Peyer's patch (tissue), 4 donors: ENCODE data around the gene MAGEB17.

Source experiments
- POLR2A ChIP-seq, 2 donors: fragments of 450-650 bp; IDR thresholded peaks; one replicate each; pipeline ENCODE4 v1.5.1; 2017; ENCODE audit warnings: antibody characterized with exemption in 2 of 2, mild to moderate bottlenecking in 2 of 2, moderate library complexity in 2 of 2
- TF ChIP-seq, protein P1 (sequence below), 6 experiments: fragments of 450-650 bp in 4 of 6; fragments of 200-600 bp in 2 of 6; sonication (generic) in 1 of 6; IDR thresholded peaks; one replicate each; pipeline ENCODE4 v1.5.1; 2017 to 2019; ENCODE audit warnings: antibody characterized with exemption in 6 of 6, mild to moderate bottlenecking in 3 of 6, moderate library complexity in 1 of 6

DNA sequence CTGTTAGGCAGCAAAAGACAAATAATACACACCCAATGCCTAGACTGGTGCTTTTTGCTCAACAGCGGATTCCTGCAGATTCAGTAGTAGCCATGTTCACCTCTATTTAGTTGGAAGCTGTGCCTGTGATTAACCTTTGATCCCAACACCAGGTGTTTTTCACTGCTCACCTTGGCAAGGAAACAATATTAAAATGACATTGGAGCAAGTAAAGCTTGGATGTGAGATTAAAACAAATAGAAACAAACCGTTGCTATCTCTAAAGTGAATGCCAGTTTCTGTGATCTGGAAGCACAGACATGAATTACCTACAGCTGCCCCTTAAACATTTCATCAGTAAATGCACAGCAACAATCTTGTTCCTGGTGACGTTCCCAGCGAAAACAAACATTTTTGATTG lies 35.7 kb downstream of the MAGEB17 start:
- TF ChIP-seq, protein P1, sequence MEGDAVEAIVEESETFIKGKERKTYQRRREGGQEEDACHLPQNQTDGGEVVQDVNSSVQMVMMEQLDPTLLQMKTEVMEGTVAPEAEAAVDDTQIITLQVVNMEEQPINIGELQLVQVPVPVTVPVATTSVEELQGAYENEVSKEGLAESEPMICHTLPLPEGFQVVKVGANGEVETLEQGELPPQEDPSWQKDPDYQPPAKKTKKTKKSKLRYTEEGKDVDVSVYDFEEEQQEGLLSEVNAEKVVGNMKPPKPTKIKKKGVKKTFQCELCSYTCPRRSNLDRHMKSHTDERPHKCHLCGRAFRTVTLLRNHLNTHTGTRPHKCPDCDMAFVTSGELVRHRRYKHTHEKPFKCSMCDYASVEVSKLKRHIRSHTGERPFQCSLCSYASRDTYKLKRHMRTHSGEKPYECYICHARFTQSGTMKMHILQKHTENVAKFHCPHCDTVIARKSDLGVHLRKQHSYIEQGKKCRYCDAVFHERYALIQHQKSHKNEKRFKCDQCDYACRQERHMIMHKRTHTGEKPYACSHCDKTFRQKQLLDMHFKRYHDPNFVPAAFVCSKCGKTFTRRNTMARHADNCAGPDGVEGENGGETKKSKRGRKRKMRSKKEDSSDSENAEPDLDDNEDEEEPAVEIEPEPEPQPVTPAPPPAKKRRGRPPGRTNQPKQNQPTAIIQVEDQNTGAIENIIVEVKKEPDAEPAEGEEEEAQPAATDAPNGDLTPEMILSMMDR (IDR thresholded peaks at IDR 0.05) = no peak
- TF ChIP-seq POLR2A (IDR thresholded peaks at IDR 0.05) = no peak
